CD4-positive, alpha-beta T cell (primary cell): ENCODE data around the gene ACVR1. TPM values are rescaled to one million over a fixed set of nuclear protein-coding genes. Genes with fewer than 3 reads are reported as not detected.

Source experiments
- ATAC-seq: fragments of 200-7000 bp; cut with Tn5 transposase; one replicate; pipeline ENCODE4 v1.10.0; 2022; ENCODE audit warnings: mild to moderate bottlenecking; ENCODE audit not compliant: poor library complexity
- CTCF ChIA-PET: fragments of 350-600 bp; sonication (Branson Sonifier 250); formaldehyde crosslinking; loops from one replicate; lab custom pipeline; 2021; ENCODE audit warnings: antibody characterized with exemption, inconsistent platforms; lab: Charles Lee
- POLR2A ChIA-PET: fragments of 350-600 bp; sonication (Branson Sonifier 250); formaldehyde crosslinking; loops from one replicate; lab custom pipeline; 2021; ENCODE audit warnings: antibody characterized with exemption, inconsistent platforms; lab: Charles Lee
- DNase-seq, 14 experiments: peaks; one replicate each; pipeline ENCODE4 v3.0.0-alpha.2; 2013 to 2020; ENCODE audit warnings: mixed read lengths in 2 of 14
- H3K27ac ChIP-seq, 2 donors: one replicate each; pipeline versions ENCODE4 v1.5.1 to v1.7.0; 2013; ENCODE audit warnings: low read length in 2 of 2, low read depth in 1 of 2, mild to moderate bottlenecking in 1 of 2
- H3K27me3 ChIP-seq, 2 experiments: 1 replicate in 1 of 2; 2 replicates in 1 of 2; pipeline versions ENCODE4 v1.6.1 to v1.7.0; 2013; ENCODE audit warnings: low read length in 2 of 2, control low read depth in 1 of 2, mild to moderate bottlenecking in 1 of 2, moderate library complexity in 1 of 2; ENCODE audit not compliant: insufficient read depth in 2 of 2, control insufficient read depth in 1 of 2
- H3K36me3 ChIP-seq: one replicate; pipeline ENCODE4 v1.6.1; 2013; ENCODE audit warnings: low read length, control low read depth; ENCODE audit not compliant: insufficient read depth
- H3K4me1 ChIP-seq: one replicate; pipeline ENCODE4 v1.6.1; 2013; ENCODE audit warnings: low read length, control low read depth; ENCODE audit not compliant: insufficient read depth
- H3K4me3 ChIP-seq: one replicate; pipeline ENCODE4 v1.5.1; 2013; ENCODE audit warnings: mild to moderate bottlenecking, low read length, moderate library complexity
- H3K9me3 ChIP-seq, 2 experiments: 1 replicate in 1 of 2; 2 replicates in 1 of 2; pipeline versions ENCODE4 v1.6.1 to v1.7.0; 2013; ENCODE audit warnings: low read length in 2 of 2, mild to moderate bottlenecking in 2 of 2, control low read depth in 1 of 2, moderate library complexity in 1 of 2; ENCODE audit not compliant: control insufficient read depth in 1 of 2, insufficient read depth in 1 of 2
- H3K27ac Mint-ChIP-seq: one replicate; pipeline ENCODE4 v1.8.0; 2020; ENCODE audit warnings: mixed read lengths
- H3K27me3 Mint-ChIP-seq: one replicate; pipeline ENCODE4 v1.8.0; 2021; ENCODE audit warnings: mixed read lengths
- H3K36me3 Mint-ChIP-seq: one replicate; pipeline ENCODE4 v1.8.0; 2021; ENCODE audit warnings: low read depth, mixed read lengths
- H3K4me1 Mint-ChIP-seq: one replicate; pipeline ENCODE4 v1.8.0; 2021; ENCODE audit warnings: low read depth, mixed read lengths
- H3K4me3 Mint-ChIP-seq: one replicate; pipeline ENCODE4 v1.8.0; 2020; ENCODE audit warnings: mild to moderate bottlenecking, mixed read lengths
- H3K9me3 Mint-ChIP-seq: one replicate; pipeline ENCODE4 v1.8.0; 2020; ENCODE audit warnings: mixed read lengths
- intact Hi-C, 2 experiments: fragments of 100-400 bp; cut with DNase I in 1 of 2; cut with micrococcal nuclease in 1 of 2; formaldehyde crosslinking; loops; one replicate each; pipeline versions ENCODE4 v1.15.1 to v1.9.0; 2023 to 2025; cut with DNase I, micrococcal nuclease
- total RNA-seq, 174 experiments: library from RNA in 2 of 174; stranded (reverse) in 2 of 174; gene quantifications; one replicate each; pipeline ENCODE4 v1.2.3 and lab custom pipeline; 2021 to 2026
- TF ChIP-seq, protein P1 (sequence below): fragments of 200-600 bp; IDR thresholded peaks from one replicate; pipeline ENCODE4 v1.8.0; 2022; ENCODE audit warnings: antibody characterized with exemption, mild to moderate bottlenecking

Gene ACVR1
- total RNA-seq, 2 experiments from 2014 or later, result 14.3 to 16.7 TPM

DNA sequence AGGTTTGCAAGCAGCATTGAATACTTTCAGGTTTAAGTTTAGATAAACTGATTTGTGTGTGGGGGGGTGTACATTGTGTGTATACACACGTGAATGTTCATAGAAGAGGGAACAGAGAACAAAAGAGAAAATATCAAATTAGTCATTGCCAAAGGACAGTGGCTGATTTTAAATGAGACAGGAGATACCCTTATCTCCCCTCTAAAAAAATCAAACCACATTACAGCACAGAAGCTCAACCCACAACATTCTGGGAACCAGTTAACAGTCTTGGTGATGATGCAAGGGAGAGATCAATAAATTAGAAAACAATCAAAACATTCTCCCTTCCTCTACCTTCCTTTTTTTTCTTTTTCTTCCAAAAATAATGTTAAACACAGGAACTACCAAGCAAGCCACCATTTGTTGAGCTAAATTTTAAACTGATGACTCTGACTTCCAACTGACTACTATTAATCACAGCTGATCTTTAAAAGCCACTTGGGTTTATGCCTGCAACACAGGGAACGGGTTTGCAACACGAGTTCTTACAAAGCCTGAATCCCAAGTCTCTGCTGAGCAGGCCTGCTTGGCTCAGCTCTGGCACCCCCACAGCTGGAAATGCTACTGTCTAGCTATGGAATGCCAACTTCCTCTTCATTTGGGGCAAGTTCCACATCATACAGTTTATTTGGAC is 128.3 kb downstream of the ACVR1 start:
- Mint-ChIP-seq H3K4me1 (no peaks in the 10 kb centered on the region), H3K36me3 (peaks cover 54% of the 10 kb centered on the region), H3K27ac (no peak overlapping the region), H3K4me3 (no peak overlapping the region), H3K9me3 (no peaks in the 10 kb centered on the region), H3K27me3 (no peaks in the 10 kb centered on the region)
- H3K9me3 ChIP-seq, result no peaks in the 10 kb centered on the region
- no peak overlapping the region for H3K27ac ChIP-seq
- no peak for DNase-seq
- TF ChIP-seq, protein P1, sequence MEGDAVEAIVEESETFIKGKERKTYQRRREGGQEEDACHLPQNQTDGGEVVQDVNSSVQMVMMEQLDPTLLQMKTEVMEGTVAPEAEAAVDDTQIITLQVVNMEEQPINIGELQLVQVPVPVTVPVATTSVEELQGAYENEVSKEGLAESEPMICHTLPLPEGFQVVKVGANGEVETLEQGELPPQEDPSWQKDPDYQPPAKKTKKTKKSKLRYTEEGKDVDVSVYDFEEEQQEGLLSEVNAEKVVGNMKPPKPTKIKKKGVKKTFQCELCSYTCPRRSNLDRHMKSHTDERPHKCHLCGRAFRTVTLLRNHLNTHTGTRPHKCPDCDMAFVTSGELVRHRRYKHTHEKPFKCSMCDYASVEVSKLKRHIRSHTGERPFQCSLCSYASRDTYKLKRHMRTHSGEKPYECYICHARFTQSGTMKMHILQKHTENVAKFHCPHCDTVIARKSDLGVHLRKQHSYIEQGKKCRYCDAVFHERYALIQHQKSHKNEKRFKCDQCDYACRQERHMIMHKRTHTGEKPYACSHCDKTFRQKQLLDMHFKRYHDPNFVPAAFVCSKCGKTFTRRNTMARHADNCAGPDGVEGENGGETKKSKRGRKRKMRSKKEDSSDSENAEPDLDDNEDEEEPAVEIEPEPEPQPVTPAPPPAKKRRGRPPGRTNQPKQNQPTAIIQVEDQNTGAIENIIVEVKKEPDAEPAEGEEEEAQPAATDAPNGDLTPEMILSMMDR, result no peak
- no peaks in the 10 kb centered on the region for H3K27me3 ChIP-seq
- H3K4me3 ChIP-seq, result no peak overlapping the region
- H3K36me3 ChIP-seq, result peaks cover 35% of the 10 kb centered on the region
- intact Hi-C loops, result loop anchor here in 1 of 2 experiments (10.0 kb wide), 1 partner anchor 253 kb away; no protein-coding TSS in a partner anchor
- CTCF ChIA-PET, result interaction anchor here (1.0 to 1.2 kb wide), 3 partner anchors 9 to 46 kb away, joined by 3 read pairs; no protein-coding TSS in a partner anchor
- no peak for ATAC-seq
- POLR2A ChIA-PET, result no interaction called here
- H3K4me1 ChIP-seq, result no peaks in the 10 kb centered on the region

DNA sequence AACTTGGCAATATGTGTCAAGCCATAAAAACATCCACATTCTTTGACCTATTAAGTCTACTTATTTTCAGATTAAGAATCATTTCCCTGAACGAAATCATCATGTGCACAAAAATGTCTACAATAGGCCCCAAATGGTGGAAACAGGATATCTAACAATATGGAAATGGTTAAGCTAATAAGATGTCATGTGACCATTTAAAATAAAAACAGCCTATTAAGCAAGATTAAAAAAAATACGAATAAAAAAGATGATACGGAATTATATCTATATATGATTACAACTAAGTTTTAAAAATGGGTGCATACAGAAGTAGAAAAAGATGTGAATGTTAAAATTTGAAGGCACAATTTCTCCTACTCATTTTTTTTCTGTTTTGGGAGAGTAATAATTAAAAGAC is 128.8 kb downstream of the ACVR1 start:
- no peaks in the 10 kb centered on the region for H3K27me3 Mint-ChIP-seq
- H3K4me3 Mint-ChIP-seq, result no peak overlapping the region
- no peak for ATAC-seq
- DNase-seq, result no peak
- Histone ChIP-seq H3K36me3 (peaks cover 30% of the 10 kb centered on the region), H3K4me3 (no peak overlapping the region), H3K27ac (no peak overlapping the region), H3K4me1 (no peaks in the 10 kb centered on the region), H3K27me3 (no peaks in the 10 kb centered on the region), H3K9me3 (no peaks in the 10 kb centered on the region)
- H3K27ac Mint-ChIP-seq, result no peak overlapping the region
- intact Hi-C loops, result loop anchor here in 1 of 2 experiments (10.0 kb wide), 1 partner anchor 252 kb away; no protein-coding TSS in a partner anchor
- H3K4me1 Mint-ChIP-seq, result no peaks in the 10 kb centered on the region
- H3K9me3 Mint-ChIP-seq, result no peaks in the 10 kb centered on the region
- TF ChIP-seq, protein P1, result no peak
- peaks cover 52% of the 10 kb centered on the region for H3K36me3 Mint-ChIP-seq
- ChIA-PET CTCF (interaction anchor here (1.0 kb wide), 1 partner anchor 30 kb away, joined by 3 read pairs; no protein-coding TSS in a partner anchor), POLR2A (no interaction called here)

DNA sequence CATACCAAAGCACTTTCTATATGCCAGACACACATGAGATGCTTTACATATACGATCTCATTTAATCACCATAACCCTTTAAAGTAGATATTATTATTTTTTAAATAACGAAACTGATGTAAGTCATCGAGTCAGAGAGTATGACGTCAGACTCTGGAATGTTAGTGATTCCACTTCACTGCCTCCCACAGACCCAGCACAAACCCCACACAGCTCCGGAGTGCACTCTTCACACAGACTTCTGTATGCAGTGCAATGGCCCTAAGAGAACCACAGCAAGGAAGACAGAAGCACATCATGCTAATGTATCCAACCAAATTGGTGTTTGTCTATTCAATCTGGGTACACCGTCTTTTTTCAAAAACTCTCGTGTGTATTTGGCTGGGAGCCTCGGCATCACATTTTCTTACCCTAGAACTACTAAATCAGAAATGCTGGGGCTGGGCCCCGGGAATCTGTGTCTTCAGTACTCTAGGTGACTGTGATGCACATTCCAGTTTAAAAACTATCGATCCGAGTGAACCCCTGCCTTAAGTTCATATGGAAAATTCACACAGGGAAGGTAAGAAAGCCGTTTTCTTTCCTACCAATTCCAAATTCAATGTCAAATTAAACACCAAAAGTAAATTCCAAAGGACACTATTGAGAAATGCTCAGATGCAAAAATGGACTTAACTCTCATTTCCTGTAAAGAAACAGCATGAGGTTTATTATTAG is 129.7 kb downstream of the ACVR1 start:
- intact Hi-C loops, result loop anchor here in 1 of 2 experiments (10.0 kb wide), 1 partner anchor 252 kb away; no protein-coding TSS in a partner anchor
- CTCF ChIA-PET, result no interaction called here

More for the DNA sequence above, 129.7 kb downstream of the ACVR1 start:
- H3K27ac Mint-ChIP-seq, result no peak overlapping the region
- peaks cover 51% of the 10 kb centered on the region for H3K36me3 Mint-ChIP-seq
- Histone ChIP-seq H3K27me3 (no peaks in the 10 kb centered on the region), H3K27ac (no peak overlapping the region), H3K4me1 (no peaks in the 10 kb centered on the region), H3K36me3 (peaks cover 24% of the 10 kb centered on the region), H3K9me3 (no peaks in the 10 kb centered on the region), H3K4me3 (no peak overlapping the region)
- no peak overlapping the region for H3K4me3 Mint-ChIP-seq
- no peak for ATAC-seq
- H3K4me1 Mint-ChIP-seq, result no peaks in the 10 kb centered on the region
- TF ChIP-seq, protein P1, result no peak
- no peaks in the 10 kb centered on the region for H3K27me3 Mint-ChIP-seq
- H3K9me3 Mint-ChIP-seq, result no peaks in the 10 kb centered on the region
- DNase-seq, result no peak
- POLR2A ChIA-PET, result no interaction called here
